ENCODE measurements around the gene STYXL1.

STYXL1 gene

GRCh38 chr7:75988568-75989499 is 59.0 kb downstream of the STYXL1 start:
- H3K4me3 ChIP-seq (ENCODE audit: low read depth in 1 of 2, low read length in 1 of 2) = no peak overlapping the region
- H3K27me3 ChIP-seq = no peaks in the 10 kb centered on the region
- no peak for TF ChIP-seq CTCF (IDR thresholded peaks at IDR 0.05)
- H3K9me3 ChIP-seq = no peaks in the 10 kb centered on the region
- H3K4me1 ChIP-seq (ENCODE audit: control insufficient read depth in 1 of 2, insufficient read depth in 1 of 2, low read depth in 1 of 2, low read length in 1 of 2) = peaks cover 9% of the 10 kb centered on the region in 2 experiments
- peaks cover 75% of the 10 kb centered on the region for H3K36me3 ChIP-seq
- no peak overlapping the region for H3K27ac ChIP-seq

- no peaks in the 10 kb centered on the region for H3K9me3 ChIP-seq
- H3K27ac ChIP-seq = no peak overlapping the region
- TF ChIP-seq CTCF (IDR thresholded peaks at IDR 0.05) = no peak
- H3K36me3 ChIP-seq = peaks cover 83% of the 10 kb centered on the region
- H3K27me3 ChIP-seq = no peaks in the 10 kb centered on the region
- H3K4me3 ChIP-seq (ENCODE audit: low read depth in 1 of 2, low read length in 1 of 2) = no peak overlapping the region
- peaks cover under 1 to 1% of the 10 kb centered on the region in 2 experiments for H3K4me1 ChIP-seq (ENCODE audit: control insufficient read depth in 1 of 2, insufficient read depth in 1 of 2, low read depth in 1 of 2, low read length in 1 of 2)
Measured at GRCh38 chr7:75987805-75988567, 59.8 kb downstream of the STYXL1 start.

- TF ChIP-seq CTCF (IDR thresholded peaks at IDR 0.05) = no peak
- no peaks in the 10 kb centered on the region for H3K9me3 ChIP-seq
- no peak overlapping the region for H3K4me3 ChIP-seq (ENCODE audit: low read depth in 1 of 2, low read length in 1 of 2)
- H3K36me3 ChIP-seq = peaks cover 87% of the 10 kb centered on the region
- H3K27ac ChIP-seq = no peak overlapping the region
- no peaks in the 10 kb centered on the region for H3K4me1 ChIP-seq (ENCODE audit: control insufficient read depth in 1 of 2, insufficient read depth in 1 of 2, low read depth in 1 of 2, low read length in 1 of 2)
- H3K27me3 ChIP-seq = no peaks in the 10 kb centered on the region
Measured at GRCh38 chr7:75987026-75987804, 60.6 kb downstream of the STYXL1 start.

GRCh38 chr7:75986147-75986781 is 61.5 kb downstream of the STYXL1 start:
- Histone ChIP-seq H3K27ac (no peak overlapping the region), H3K4me1 (ENCODE audit: control insufficient read depth in 1 of 2, insufficient read depth in 1 of 2, low read depth in 1 of 2, low read length in 1 of 2) (no peaks in the 10 kb centered on the region), H3K27me3 (no peaks in the 10 kb centered on the region), H3K4me3 (ENCODE audit: low read depth in 1 of 2, low read length in 1 of 2) (no peak overlapping the region), H3K36me3 (peaks cover 88% of the 10 kb centered on the region), H3K9me3 (no peaks in the 10 kb centered on the region)
- TF ChIP-seq CTCF (IDR thresholded peaks at IDR 0.05) = no peak
